Activated CD8-positive, alpha-beta memory T cell treated with anti-CD3 and anti-CD28 coated beads, Interleukin-2, amount 50 U/mL, for 24 hours (primary cell): ENCODE results near the gene MAGED1.

Source experiments
- DNase-seq: peaks from one replicate; pipeline ENCODE4 v3.0.0-alpha.2; 2020; ENCODE audit errors: extremely low read depth

Gene MAGED1

GRCh38 chrX:51892921-51893745 is at the start of gene MAGED1:
Gene MAGED1 (plus strand): TSS chrX:51893623. CDS start chrX:51894305, 682 bp downstream.
- DNase-seq: peak; percentile 42

- DNase-seq: no peak
Measured at GRCh38 chrX:51847463-51847862, 46.0 kb upstream of the MAGED1 start.

- no peak for DNase-seq
Measured at GRCh38 chrX:51851507-51852085, 41.8 kb upstream of the MAGED1 start.

- DNase-seq: no peak
Measured at GRCh38 chrX:51852096-51852495, 41.3 kb upstream of the MAGED1 start.

- DNase-seq: no peak
Measured at GRCh38 chrX:51852621-51853020, 40.8 kb upstream of the MAGED1 start.

GRCh38 chrX:51853251-51853650 is 40.2 kb upstream of the MAGED1 start:
- no peak for DNase-seq

- no peak for DNase-seq
Measured at GRCh38 chrX:51855698-51856097, 37.7 kb upstream of the MAGED1 start.

GRCh38 chrX:51857159-51857733 is 36.2 kb upstream of the MAGED1 start:
- DNase-seq: no peak

- DNase-seq: no peak
Measured at GRCh38 chrX:51860679-51861078, 32.7 kb upstream of the MAGED1 start.

- no peak for DNase-seq
Measured at GRCh38 chrX:51862920-51863319, 30.5 kb upstream of the MAGED1 start.

- no peak for DNase-seq
Measured at GRCh38 chrX:51866210-51866609, 27.2 kb upstream of the MAGED1 start.

GRCh38 chrX:51867626-51868025 is 25.8 kb upstream of the MAGED1 start:
- no peak for DNase-seq

- no peak for DNase-seq
Measured at GRCh38 chrX:51870354-51870753, 23.1 kb upstream of the MAGED1 start.

- DNase-seq: no peak
Measured at GRCh38 chrX:51874123-51874522, 19.3 kb upstream of the MAGED1 start.

GRCh38 chrX:51876441-51876840 is 17.0 kb upstream of the MAGED1 start:
- DNase-seq: no peak

- no peak for DNase-seq
Measured at GRCh38 chrX:51878056-51878455, 15.4 kb upstream of the MAGED1 start.

- no peak for DNase-seq
Measured at GRCh38 chrX:51889851-51890250, 3.6 kb upstream of the MAGED1 start.

- DNase-seq: no peak
Measured at GRCh38 chrX:51891245-51891644, 2.2 kb upstream of the MAGED1 start.

- no peak for DNase-seq
Measured at GRCh38 chrX:51891821-51892551, 1.4 kb upstream of the MAGED1 start.

- DNase-seq: no peak
Measured at GRCh38 chrX:51893931-51894696, 691 bp downstream of the MAGED1 start.

GRCh38 chrX:51894697-51895336 is 1.4 kb downstream of the MAGED1 start:
- no peak for DNase-seq
